GM12892 (cell line): Measurements from ENCODE around the gene NANOS1.

Experiments
- POLR2A ChIP-seq: IDR thresholded peaks from 2 replicates; pipeline ENCODE4 v1.6.1; 2011; ENCODE audit warnings: low read depth, low read length, control low read depth
- POLR2AphosphoS5 ChIP-seq: IDR thresholded peaks from 2 replicates; pipeline ENCODE4 v1.6.1; 2011; ENCODE audit warnings: low read depth, low read length, control low read depth

GRCh38 chr10:119003572-119004289, 25.8 kb upstream of the NANOS1 start:
- TF ChIP-seq POLR2A = no peak
- no peak for TF ChIP-seq POLR2AphosphoS5
